Thyroid gland (tissue), 4 donors: ENCODE data around the gene EXOSC10. TPM values are rescaled to one million over a fixed set of nuclear protein-coding genes. Genes with fewer than 3 reads are reported as not detected.

ENCODE experiments used
- DNase-seq, 2 donors: peaks; one replicate each; pipeline ENCODE4 v3.0.0-alpha.2; 2019
- H3K27ac ChIP-seq, 3 donors: fragments of 200-600 bp; sonication (generic); 1 replicate in 2 of 3; 2 replicates in 1 of 3; pipeline ENCODE4 v1.5.1; 2016 to 2019; ENCODE audit warnings: mild to moderate bottlenecking in 1 of 3, moderate library complexity in 1 of 3
- H3K27me3 ChIP-seq: fragments of 200-600 bp; sonication (generic); one replicate; pipeline ENCODE4 v1.5.1; 2019
- H3K36me3 ChIP-seq, 2 donors: fragments of 200-600 bp; sonication (generic); one replicate each; pipeline ENCODE4 v1.5.1; 2016 to 2019
- H3K4me1 ChIP-seq, 2 donors: fragments of 200-600 bp; sonication (generic); one replicate each; pipeline ENCODE4 v1.5.1; 2017 to 2019
- H3K4me3 ChIP-seq, 3 donors: fragments of 200-600 bp; sonication (generic); replicated peaks in 1 of 3; 1 replicate in 2 of 3; 2 replicates in 1 of 3; pipeline ENCODE4 v1.5.1; 2016; ENCODE audit warnings: mild to moderate bottlenecking in 1 of 3
- H3K9me3 ChIP-seq: fragments of 200-600 bp; sonication (generic); one replicate; pipeline ENCODE4 v1.5.1; 2017
- POLR2A ChIP-seq, 2 donors: fragments of 450-650 bp; IDR thresholded peaks; one replicate each; pipeline ENCODE4 v1.6.1; 2017; ENCODE audit warnings: antibody characterized with exemption in 2 of 2, mild to moderate bottlenecking in 2 of 2, moderate library complexity in 1 of 2
- WGBS, 2 donors: methylation state at CpG; one replicate each; pipeline ENCODE4 v1.1.5; 2017; 5-methylcytosine and 5-hydroxymethylcytosine counted together
- intact Hi-C: fragments of 100-400 bp; cut with DNase I; formaldehyde crosslinking; loops from one replicate; pipeline ENCODE4 v1.15.1; 2023
- total RNA-seq, 4 donors: library from RNA; depleted of rRNA; stranded (reverse); fragments of >200 nt; gene quantifications; one replicate each; pipeline ENCODE4 v1.2.3, GENCODE V29; 2016
- TF ChIP-seq, protein P1 (sequence below), 6 experiments: fragments of 200-600 bp in 3 of 6; fragments of 450-650 bp in 3 of 6; sonication (generic) in 3 of 6; IDR thresholded peaks; one replicate each; pipeline ENCODE4 v1.5.1; 2016 to 2019; ENCODE audit warnings: antibody characterized with exemption in 6 of 6, mild to moderate bottlenecking in 2 of 6, inconsistent platforms in 1 of 6, moderate library complexity in 1 of 6

Gene EXOSC10
- total RNA-seq, 4 donors from 2014 or later, result 41.1 to 60.7 (median 51.6) TPM

DNA sequence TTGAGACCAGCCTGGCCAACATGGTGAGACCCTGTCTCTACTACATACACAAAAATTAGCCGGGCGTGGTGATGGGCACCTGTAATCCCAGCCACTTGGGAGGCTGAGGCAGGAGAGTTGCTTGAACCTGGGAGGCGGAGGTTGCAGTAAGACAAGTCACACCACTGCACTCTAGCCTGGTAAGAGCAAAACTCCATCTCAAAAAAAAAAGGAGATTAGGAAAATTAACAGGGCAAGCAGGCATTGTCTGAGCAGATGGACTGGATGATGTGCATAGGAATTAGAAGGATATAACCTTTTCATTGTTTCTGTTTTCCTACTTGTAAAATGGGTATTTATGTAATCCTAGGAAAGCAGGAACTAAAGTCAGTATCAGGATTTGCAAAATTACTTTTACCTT is 71.7 kb downstream of the EXOSC10 start:
- Histone ChIP-seq H3K4me3 (no peak overlapping the region), H3K4me1 (no peaks in the 10 kb centered on the region), H3K36me3 (peaks cover 23 to 31% of the 10 kb centered on the region in 2 donors), H3K27ac (no peak overlapping the region), H3K27me3 (no peaks in the 10 kb centered on the region), H3K9me3 (no peaks in the 10 kb centered on the region)
- TF ChIP-seq, protein P1, sequence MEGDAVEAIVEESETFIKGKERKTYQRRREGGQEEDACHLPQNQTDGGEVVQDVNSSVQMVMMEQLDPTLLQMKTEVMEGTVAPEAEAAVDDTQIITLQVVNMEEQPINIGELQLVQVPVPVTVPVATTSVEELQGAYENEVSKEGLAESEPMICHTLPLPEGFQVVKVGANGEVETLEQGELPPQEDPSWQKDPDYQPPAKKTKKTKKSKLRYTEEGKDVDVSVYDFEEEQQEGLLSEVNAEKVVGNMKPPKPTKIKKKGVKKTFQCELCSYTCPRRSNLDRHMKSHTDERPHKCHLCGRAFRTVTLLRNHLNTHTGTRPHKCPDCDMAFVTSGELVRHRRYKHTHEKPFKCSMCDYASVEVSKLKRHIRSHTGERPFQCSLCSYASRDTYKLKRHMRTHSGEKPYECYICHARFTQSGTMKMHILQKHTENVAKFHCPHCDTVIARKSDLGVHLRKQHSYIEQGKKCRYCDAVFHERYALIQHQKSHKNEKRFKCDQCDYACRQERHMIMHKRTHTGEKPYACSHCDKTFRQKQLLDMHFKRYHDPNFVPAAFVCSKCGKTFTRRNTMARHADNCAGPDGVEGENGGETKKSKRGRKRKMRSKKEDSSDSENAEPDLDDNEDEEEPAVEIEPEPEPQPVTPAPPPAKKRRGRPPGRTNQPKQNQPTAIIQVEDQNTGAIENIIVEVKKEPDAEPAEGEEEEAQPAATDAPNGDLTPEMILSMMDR (IDR thresholded peaks at IDR 0.05), result no peak
- DNase-seq, result no peak
- WGBS, 2 donors, result 96 to 100% methylated on average over 3 of the region's 3 CpGs
- intact Hi-C loops, result no loop called here

DNA sequence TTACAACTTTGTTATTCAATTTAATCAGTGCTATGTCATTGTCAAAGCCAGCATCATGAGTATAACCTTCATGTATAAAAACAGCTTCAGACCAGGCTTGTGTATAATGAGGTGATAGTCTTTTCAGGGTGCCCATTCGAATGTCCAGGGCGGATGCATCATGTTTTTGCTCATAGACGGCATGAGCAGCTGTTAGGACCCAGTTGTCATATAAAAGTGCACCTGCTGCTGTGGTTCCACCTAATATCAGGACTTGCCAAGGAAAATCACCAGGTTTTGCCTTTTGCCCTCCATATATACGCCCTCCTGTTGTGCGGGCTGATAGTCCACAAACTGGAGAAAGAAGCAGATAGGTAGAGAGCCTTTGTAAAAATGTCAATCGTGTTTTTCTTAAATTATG is 72.4 kb downstream of the EXOSC10 start:
- Histone ChIP-seq H3K4me1 (no peaks in the 10 kb centered on the region), H3K27ac (no peak overlapping the region), H3K9me3 (no peaks in the 10 kb centered on the region), H3K27me3 (no peaks in the 10 kb centered on the region), H3K4me3 (no peak overlapping the region), H3K36me3 (peaks cover 29 to 36% of the 10 kb centered on the region in 2 donors)
- 81 to 86% methylated on average over 6 of the region's 6 CpGs for WGBS, 2 donors
- DNase-seq, result no peak
- no peak for TF ChIP-seq POLR2A (IDR thresholded peaks at IDR 0.05)
- TF ChIP-seq, protein P1 (IDR thresholded peaks at IDR 0.05), result no peak
- intact Hi-C loops, result no loop called here

DNA sequence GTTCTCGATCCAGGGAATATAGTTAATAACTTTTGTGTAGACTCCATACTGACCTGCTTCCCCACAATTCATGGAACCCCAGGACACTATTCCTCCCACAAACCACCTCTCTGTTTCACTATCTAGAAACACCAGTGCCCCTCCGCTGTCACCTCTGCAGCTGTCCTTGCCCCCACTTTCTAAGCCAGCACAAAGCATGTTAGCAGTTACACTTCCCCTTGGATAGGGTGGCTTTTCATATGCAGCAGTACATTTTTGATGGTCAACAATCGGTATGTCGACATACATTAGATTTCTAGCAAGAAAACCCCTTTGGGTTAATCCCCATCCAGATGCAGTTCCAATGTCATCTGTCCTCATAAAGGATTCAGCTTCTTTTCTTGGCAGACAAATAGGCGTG is 72.8 kb downstream of the EXOSC10 start:
- intact Hi-C loops, result no loop called here
- TF ChIP-seq POLR2A (IDR thresholded peaks at IDR 0.05), result no peak
- TF ChIP-seq, protein P1 (IDR thresholded peaks at IDR 0.05), result no peak
- peaks cover 33 to 40% of the 10 kb centered on the region in 2 donors for H3K36me3 ChIP-seq
- no peak for DNase-seq
- H3K27ac ChIP-seq, result no peak overlapping the region
- H3K9me3 ChIP-seq, result no peaks in the 10 kb centered on the region
- no peak overlapping the region for H3K4me3 ChIP-seq
- H3K4me1 ChIP-seq, result no peaks in the 10 kb centered on the region
- 94 to 95% methylated on average over 5 of the region's 5 CpGs for WGBS, 2 donors
- no peaks in the 10 kb centered on the region for H3K27me3 ChIP-seq

DNA sequence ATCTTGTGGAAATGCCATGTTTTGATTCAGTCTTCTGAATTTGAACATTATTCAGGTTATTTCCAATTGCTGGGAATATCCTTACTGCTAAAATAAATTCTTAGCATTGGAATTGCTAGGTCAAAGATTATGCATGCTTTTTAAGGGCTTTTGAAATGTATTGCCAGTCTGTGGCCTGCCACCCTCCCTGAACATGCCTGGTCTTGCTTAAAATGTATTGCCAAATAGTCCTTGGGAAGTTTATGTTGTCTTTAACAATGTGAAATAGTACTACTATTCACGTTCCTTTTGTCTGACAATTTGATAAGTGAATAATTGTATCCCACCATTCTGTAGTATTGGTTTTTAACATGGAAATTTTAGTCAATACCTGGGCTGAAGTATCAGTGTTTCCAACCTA is 73.6 kb downstream of the EXOSC10 start:
- H3K4me1 ChIP-seq, result no peaks in the 10 kb centered on the region
- H3K27me3 ChIP-seq, result no peaks in the 10 kb centered on the region
- DNase-seq, result no peak
- H3K4me3 ChIP-seq, result no peak overlapping the region
- H3K9me3 ChIP-seq, result no peaks in the 10 kb centered on the region
- H3K27ac ChIP-seq, result no peak overlapping the region
- WGBS, 2 donors, result 91 to 95% methylated on average over 1 of the region's 1 CpG
- TF ChIP-seq, protein P1 (IDR thresholded peaks at IDR 0.05), result no peak
- TF ChIP-seq POLR2A (IDR thresholded peaks at IDR 0.05), result no peak
- intact Hi-C loops, result no loop called here
- H3K36me3 ChIP-seq, result peaks cover 42 to 48% of the 10 kb centered on the region in 2 donors

DNA sequence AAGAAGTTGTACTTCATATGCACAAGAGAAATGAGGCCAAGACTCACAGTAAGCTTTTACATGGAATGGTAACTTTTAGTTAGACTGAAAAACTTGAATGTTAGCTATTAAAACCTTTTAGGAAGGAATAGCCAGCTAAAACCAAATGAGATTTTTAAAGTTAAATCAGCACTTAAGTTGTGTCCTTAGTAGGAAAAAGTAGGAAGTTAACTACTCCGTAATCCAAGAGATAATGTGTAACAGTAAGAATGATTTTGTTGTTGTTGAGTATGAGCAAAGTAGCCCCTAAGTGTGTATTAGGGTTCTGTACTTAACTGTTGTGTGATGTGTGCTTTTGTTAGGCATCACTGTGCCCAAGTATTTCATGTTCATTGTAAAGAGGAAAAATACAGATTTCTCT is 74.1 kb downstream of the EXOSC10 start:
- 87 to 100% methylated on average over 1 of the region's 1 CpG for WGBS, 2 donors
- no peak for DNase-seq
- Histone ChIP-seq H3K9me3 (no peaks in the 10 kb centered on the region), H3K4me3 (no peak overlapping the region), H3K36me3 (peaks cover 46 to 53% of the 10 kb centered on the region in 2 donors), H3K27ac (no peak overlapping the region), H3K27me3 (no peaks in the 10 kb centered on the region), H3K4me1 (no peaks in the 10 kb centered on the region)
- intact Hi-C loops, result no loop called here
- TF ChIP-seq, protein P1 (IDR thresholded peaks at IDR 0.05), result no peak
- TF ChIP-seq POLR2A (IDR thresholded peaks at IDR 0.05), result no peak
